Measurements from ENCODE around the gene GRIN3B.

GRCh38 chr19:1057176-1057855, 57.1 kb downstream of the GRIN3B start:
- TF ChIP-seq PATZ1 (CRISPR knock-in tag; IDR thresholded peaks at IDR 0.05; ENCODE audit: borderline replicate concordance): no peak
- no peak for TF ChIP-seq ZFP30 (CRISPR knock-in tag; IDR thresholded peaks at IDR 0.05)
- TF ChIP-seq ARNTL (CRISPR knock-in tag; IDR thresholded peaks at IDR 0.05; ENCODE audit: borderline replicate concordance, low read depth): no peak
- no peak for TF ChIP-seq CREB5 (CRISPR knock-in tag; IDR thresholded peaks at IDR 0.05; ENCODE audit: low read depth)
- no peak for TF ChIP-seq CSDC2 (CRISPR knock-in tag; IDR thresholded peaks at IDR 0.05)
- TF ChIP-seq ZC3H10 (CRISPR knock-in tag; IDR thresholded peaks at IDR 0.05): no peak
- no peak for TF ChIP-seq CSRNP3 (CRISPR knock-in tag; IDR thresholded peaks at IDR 0.05)
- TF ChIP-seq ZNF8 (CRISPR knock-in tag; IDR thresholded peaks at IDR 0.05): no peak
- TF ChIP-seq TSHZ2 (CRISPR knock-in tag; IDR thresholded peaks at IDR 0.05): no peak
- no peak for TF ChIP-seq BACH2 (CRISPR knock-in tag; IDR thresholded peaks at IDR 0.05; ENCODE audit: borderline replicate concordance)
- TF ChIP-seq PPARA (CRISPR knock-in tag; IDR thresholded peaks at IDR 0.05; ENCODE audit: borderline replicate concordance): no peak
- TF ChIP-seq ZNF565 (CRISPR knock-in tag; conservative IDR thresholded peaks at IDR 0.05; ENCODE audit: low read depth): no peak
- TF ChIP-seq OSR1 (CRISPR knock-in tag; IDR thresholded peaks at IDR 0.05): no peak
- TF ChIP-seq POU6F1 (CRISPR knock-in tag; IDR thresholded peaks at IDR 0.05; ENCODE audit: borderline replicate concordance, low read depth): no peak
